ENCODE results near the gene RIC3.

The RIC3 gene, protein sequence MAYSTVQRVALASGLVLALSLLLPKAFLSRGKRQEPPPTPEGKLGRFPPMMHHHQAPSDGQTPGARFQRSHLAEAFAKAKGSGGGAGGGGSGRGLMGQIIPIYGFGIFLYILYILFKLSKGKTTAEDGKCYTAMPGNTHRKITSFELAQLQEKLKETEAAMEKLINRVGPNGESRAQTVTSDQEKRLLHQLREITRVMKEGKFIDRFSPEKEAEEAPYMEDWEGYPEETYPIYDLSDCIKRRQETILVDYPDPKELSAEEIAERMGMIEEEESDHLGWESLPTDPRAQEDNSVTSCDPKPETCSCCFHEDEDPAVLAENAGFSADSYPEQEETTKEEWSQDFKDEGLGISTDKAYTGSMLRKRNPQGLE

DNA sequence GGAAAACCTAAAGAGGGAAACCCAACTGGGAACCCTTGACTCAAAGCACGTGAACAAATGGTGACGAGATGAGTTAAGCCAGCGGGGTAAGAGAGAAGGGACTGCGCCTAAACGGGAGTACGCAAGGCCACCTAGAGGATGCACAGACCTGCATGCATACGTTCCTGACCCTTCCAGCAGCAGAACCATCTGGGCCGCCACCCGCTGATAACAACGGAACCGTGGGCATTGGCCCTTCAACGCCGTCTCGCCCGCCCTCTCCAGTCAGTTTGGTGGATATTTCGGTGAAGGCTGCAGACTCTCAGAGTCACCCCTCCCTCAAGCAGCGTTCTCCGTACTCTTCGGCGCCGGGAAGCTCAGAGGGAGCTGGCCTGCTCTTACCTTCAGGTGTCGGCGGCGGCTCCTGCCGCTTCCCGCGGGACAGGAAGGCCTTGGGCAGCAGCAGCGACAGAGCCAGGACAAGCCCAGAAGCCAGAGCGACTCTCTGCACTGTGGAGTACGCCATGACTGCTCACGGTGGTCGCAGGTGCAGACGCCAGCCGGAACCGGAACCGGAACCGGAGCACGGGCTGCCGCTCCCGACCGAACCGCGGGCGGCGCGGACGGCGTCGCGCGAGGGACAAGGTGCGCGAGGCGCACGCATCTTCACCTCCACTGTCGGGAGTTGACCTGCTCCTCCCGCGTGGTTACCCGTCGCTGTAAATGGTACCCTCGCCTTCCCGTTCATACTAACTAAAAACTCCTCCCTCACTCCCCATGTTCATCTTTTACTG lies at the start of gene RIC3:
TSS of gene RIC3 (minus strand) at position 541 of the 773 bp plus-strand sequence. CDS start at position 505, 36 bp downstream.
- in situ Hi-C loops (cut with MboI; ENCODE audit: low sequenced_read_pairs) = no loop called here

DNA sequence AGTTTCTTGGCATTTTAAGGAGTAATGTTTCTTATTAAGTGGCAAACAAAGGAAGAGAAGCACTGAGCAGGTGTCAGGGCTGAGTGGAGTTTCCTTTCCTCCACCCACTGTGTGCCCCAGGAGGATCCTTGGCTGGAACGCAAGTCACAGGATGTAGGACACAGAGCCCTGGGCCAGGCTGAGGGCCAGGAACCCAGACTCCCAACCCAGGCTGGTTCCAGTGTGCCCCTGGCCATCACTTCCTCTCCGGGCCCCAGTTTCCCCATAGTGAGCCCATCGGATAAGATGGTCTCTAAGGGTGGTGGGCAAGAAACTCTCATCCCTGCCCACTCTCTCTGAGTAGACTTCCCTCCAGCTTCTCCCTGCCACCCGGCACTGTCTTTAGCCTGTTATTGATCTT lies 49.6 kb upstream of the RIC3 start:
- in situ Hi-C loops (cut with MboI; ENCODE audit: low sequenced_read_pairs) = no loop called here

DNA sequence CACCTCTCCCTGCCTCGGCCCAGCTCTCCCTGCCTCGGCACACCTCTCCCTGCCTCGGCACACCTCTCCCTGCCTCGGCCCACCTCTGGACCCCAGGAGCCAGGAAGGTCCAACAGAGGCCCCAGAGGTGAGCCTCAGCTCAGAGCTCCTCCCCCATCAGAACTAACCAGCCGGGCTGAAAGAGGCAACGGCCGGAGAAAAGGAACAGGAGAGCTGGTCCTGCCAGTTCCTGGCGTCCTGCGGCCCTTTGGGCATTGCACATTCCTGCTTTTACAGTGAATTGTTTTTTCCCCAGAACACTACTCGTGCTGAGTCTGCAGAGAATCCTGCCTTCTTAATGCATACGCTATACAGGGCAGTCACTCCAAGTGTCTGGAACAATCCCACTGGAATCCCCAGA lies 49.1 kb upstream of the RIC3 start:
- in situ Hi-C loops (cut with MboI; ENCODE audit: low sequenced_read_pairs) = no loop called here

DNA sequence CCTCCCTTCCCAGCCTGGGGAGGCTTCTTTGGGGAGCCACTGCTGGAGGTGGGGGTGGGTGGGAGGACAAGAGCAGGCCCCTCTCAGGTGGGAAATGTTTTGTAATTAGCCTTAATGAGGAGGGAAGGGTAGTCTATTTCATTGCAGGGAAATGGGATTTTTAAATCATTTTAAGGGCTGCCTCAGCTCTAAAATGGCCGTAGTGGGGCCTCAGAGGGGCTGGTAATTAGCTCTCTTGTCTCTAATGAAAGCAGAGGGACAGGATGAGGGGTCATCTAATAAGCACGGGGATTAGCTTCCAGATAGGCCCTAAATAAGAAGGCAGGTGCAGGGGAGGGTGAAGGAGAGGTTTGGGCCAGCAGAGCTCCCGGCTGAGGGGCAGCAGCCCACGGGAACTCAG lies 48.3 kb upstream of the RIC3 start:
- in situ Hi-C loops (cut with MboI; ENCODE audit: low sequenced_read_pairs) = no loop called here

DNA sequence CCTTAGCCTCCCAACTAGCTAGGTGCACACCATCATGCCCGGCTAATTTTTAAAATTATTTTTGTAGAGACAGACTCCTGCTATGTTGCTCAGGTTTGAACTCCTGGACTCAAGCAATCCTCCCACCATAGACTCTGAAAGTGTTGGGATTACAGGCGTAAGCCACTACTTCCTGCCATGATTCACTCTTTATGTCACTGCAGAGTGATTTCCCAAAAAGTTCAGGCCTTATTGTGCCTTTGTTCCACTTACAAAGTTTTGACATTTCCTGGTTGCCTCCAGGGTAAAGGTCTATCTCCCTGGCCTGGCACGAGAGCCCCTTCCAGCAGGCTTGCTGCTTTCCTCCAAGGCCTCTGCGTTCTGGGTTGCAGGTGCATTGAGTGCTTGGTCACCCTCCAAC lies 44.6 kb upstream of the RIC3 start:
- in situ Hi-C loops (cut with MboI; ENCODE audit: low sequenced_read_pairs) = no loop called here

DNA sequence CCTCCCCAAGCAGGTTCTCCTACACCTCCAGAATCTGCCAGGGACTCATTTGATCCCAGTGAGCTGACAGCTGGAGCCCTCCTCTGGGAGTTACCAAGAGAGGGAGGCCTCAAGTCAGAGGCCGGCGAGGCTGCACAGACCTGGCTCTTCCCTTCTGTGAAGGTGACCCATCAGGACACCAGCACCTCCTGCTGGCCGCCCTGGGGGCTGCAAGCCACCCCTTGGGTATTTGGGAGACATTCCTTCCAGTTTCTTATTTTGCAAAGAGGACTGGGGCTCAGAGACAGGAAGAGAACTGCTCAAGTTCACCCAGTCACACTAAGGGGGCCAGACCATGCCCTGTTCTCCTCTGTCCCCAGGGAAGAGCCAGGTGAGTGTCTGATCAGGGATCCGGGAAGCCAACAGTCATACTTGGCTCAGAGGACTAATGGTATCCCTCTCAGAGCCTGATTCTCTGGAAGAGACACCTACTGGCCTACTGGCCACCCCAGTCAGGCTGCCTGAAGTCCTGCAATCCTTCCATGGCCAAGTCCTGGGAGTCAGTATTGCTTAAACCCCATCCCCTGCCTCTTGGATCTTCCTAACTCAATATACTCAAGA lies 40.5 kb upstream of the RIC3 start:
- in situ Hi-C loops (cut with MboI; ENCODE audit: low sequenced_read_pairs) = no loop called here

DNA sequence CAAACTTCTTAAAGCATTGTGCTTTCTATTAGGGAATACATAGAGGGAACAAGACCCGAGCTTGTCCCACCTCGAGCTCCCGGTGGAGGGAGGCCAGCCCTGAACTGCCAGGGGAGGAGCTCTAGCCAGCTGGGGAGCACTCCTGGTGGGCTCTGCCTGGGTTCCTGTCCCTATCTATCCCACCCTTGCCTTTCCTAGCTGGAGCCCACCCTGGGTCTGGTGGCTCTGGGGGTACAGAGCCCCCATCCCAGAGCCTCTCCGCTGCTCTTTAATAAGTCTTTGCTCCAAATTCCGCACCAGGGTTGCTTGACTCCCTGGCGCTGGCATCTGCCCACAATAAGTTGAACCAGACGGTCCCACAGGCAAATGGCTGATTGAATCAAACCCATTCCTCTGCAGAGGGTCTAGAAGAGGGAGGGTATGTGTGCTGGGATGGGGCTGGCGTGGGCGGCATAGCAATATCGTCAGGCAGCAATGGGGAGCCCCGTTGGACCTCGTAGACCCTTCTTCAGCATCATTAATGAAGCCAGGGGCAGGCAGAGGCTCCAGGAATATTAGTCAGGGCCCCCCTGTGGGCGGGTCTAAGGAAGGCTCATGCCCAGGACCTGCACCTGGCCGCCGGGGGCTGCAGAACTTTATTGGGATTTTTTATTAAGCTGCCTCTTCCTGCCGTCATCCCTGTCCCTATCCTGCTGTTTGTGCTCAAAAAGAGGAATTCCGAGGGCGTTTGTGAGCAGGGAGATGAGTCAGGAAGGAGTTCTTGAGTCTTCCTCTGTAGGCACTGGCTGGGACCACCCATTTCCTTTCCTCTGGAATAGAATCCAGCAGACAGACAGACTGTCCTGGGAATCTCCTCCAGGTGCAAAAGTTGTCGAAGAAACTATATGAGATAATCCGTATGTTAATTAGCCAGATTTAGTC lies 38.5 kb upstream of the RIC3 start:
- in situ Hi-C loops (cut with MboI; ENCODE audit: low sequenced_read_pairs) = no loop called here

DNA sequence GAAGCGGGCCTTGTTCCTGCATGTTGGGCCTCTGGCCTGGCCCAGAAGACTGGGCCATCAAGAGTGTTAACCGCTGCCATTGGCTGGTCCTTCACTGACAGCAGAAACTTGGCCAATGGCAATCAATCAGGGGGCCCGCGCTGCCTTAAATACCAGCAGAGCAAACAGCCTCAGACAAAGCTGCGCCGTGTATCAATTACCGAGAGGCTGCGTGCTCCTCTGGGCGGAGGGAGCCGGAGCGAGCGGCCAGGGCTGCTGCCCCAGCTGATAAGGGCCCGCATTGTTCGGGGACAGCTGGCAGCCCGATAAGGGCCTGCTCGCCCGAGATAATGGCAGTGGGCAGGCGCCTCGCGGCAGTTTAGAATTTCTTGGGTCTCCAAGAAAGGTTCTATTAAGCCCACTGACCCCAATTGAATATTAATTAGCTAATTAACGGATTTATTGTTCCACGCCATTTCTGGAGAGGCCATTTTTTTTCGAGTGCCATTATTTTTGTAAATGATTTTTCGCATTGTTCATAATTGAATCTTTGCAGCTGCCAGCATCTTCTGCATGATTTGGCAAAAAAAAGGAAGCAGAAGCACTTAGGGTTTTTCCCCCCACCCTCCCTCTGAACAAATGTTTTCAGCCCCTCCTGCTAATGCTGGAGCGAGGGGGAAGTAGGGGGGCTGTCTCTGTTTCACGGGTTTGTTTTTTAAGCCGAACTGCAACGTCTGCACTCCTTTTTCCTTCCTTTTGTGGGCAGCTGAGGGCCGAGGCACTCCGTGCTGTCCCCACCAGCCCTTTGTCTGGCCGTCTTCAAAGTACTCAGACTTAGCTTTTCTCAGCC lies 37.6 kb upstream of the RIC3 start:
- in situ Hi-C loops (cut with MboI; ENCODE audit: low sequenced_read_pairs) = no loop called here

DNA sequence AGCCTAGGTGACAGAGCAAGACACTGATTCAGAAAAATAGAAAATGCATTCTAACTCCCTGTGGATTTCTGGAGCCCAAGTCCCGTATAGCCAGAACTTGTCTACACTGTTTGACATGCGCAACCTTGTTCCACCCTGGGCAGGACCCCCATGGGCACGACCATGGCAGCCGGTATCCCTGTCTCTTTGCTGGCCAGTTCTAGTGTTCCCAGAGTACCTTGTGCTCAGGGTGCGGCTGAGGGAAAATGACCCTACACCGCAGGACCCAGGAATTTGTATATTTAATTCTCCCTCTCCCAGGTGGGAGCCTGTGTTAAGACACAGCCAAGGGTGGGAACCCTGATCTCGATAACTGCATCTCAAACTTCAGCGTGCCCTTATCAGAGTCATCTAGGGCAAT lies 36.7 kb upstream of the RIC3 start:
- in situ Hi-C loops (cut with MboI; ENCODE audit: low sequenced_read_pairs) = no loop called here

DNA sequence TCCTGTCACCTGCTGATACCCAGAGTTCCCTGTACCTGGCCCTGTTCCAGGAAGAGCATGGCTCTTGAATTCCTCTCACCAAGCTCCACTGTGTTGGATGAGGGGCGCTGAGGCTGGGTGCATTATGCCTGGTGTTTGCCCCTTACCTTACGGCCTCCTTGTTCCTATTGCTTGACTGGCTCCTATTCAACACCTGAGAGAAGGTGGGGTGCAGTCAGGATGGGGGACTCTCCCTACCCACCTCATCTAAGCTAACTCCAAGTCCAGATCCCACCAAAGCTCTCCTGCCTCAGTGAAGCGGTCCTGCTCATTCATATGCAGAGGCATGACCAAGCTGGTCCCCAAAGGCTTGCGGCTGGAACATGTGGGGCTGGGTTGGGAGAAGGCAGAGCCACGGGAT lies 35.8 kb upstream of the RIC3 start:
- in situ Hi-C loops (cut with MboI; ENCODE audit: low sequenced_read_pairs) = no loop called here

DNA sequence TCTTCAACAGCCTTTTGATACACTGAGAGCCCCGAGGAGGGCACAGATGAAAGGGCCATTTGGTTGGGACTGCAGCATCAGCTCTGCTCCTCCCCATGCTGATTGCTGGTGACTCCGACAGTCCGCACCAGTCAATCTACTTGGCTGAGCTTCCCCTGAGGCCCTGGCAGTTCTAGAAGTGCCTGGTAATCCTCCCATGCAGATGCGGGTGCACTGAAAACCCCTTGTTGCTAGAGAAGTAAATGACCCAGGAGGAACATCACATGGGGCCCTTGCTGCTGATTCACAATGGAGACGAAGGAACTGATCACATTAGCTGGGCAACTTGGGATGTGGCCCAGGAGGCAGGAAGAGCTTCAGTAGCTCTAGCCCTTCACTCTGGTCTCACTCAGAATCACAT lies 35.2 kb upstream of the RIC3 start:
- in situ Hi-C loops (cut with MboI; ENCODE audit: low sequenced_read_pairs) = no loop called here

DNA sequence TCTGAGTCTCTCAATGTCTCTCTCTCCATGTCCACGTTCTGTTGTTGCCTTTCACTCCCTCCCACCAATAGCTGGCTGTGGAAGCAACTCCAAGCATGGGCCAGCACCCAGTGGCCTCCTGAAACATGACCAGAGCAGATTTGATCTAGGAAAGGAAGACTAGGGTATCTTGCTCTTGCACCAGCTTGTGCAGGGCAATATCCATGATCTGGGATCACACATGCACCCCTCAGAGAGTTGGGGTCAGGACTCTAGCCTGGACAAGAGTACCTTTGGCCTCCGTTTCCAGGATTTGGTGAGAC lies 34.5 kb upstream of the RIC3 start:
- in situ Hi-C loops (cut with MboI; ENCODE audit: low sequenced_read_pairs) = no loop called here

DNA sequence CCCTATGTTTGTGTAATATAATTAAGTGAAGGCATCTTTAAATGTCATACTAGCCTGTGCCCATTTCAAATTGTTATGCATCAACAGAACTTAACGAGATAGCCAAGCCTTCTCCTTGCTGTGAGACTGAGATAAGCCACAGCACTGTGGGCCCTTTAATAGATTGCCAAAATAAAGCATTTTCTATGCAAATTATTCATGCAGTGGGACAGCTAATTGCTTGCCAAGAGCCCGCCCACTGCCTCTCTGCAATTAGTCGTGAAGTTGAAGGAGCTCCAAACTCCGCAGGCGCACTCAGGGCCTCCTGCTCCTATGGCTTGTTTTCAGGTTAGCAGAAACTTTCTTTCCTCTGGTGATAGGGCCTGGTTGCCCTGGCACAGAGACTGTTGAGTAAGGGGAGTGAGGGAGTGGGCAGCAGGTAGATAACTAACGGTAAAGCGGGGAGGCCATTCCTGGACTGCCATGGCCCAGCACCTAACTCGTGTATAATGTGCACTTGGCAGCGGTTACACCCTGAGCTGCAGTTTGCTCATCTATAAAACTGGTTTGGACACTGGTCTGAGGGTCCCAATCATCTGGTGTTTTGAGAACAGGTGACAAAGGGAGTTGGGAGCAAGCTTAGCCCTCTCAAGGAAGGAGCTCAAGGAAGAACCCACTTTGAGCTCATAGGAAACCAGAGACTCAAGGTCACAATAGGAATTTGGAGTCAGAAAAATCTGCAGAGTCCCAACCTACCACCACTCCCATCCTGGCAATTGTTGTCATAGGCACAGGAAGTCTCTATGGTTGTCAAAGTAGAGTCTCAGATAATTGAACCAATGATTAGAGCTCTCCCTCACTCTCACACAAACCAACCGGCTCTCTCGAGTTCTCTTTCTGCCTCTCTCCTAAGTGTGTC lies 33.9 kb upstream of the RIC3 start:
- in situ Hi-C loops (cut with MboI; ENCODE audit: low sequenced_read_pairs) = no loop called here

DNA sequence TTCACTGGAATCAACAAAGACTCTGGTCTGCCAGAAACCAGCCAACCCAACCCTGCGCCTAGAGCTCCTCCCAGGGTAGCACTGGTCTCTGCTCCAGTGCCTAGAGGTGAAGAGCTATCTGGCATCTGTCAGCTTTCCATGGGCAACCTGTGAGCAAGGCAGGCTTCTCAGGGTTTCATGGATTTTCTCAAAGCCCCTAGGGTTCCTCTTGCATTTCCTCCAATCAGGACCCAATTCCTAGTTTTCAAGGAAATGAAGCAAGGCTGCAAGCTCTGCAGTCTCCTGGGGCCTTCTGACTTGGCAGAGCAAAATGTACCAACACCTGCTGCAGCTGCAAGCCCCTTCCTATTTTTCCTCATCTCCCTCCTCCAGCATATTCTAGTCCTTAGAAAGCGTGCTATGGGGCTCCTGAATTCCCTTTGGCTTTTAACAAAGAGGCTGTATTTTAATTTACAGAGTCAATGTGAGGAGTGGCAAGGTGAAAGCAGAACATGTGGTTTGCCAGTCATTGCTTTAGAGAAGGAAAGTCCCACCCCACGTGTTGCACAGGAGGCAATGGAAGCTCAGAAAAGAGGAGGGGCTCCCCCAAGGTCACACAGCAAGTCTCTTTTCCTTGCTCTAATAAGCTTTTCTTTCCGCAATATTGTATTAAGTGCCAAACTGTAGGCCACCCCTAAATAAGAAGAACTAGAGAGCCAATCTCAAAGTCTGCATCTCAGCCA lies 33.0 kb upstream of the RIC3 start:
- in situ Hi-C loops (cut with MboI; ENCODE audit: low sequenced_read_pairs) = no loop called here

DNA sequence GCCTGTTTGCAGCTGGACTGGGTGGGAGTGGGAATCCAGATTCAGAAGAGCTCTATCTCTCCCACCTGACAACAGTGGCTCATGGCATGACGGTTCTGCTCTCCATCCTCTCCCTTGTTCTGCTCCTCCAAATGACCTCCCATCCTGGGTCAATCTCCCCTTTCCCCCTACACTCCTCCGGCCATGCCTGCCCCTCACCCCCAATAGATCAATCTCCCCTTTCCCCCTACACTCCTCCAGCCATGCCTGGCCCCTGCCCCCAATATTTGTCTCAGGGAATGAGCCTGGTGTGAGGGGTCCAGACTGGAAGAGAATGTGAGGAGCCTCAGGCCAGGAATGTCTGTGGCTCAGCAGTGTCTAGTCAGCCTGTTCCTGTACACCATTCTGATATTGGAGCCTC lies 30.9 kb upstream of the RIC3 start:
- in situ Hi-C loops (cut with MboI; ENCODE audit: low sequenced_read_pairs) = no loop called here

DNA sequence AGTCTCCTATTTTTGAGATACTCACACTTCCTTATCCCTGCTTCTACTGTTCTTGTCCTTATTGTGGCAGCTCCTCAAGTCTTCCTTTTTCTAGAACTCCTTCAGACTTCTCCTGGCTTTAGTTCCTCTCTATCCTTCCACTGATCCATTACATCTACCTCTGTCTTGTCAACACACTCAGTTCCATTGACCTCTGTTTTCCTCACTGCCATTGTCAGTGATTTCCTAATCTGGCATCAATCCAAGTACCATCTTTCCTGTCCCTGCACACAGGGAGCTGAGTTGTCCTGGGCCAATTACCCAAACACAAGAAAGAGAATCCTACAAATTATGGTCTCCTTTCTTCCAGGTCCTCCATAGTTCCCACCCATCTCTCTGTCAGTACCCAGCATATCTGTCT lies 27.9 kb upstream of the RIC3 start:
- in situ Hi-C loops (cut with MboI; ENCODE audit: low sequenced_read_pairs) = no loop called here

DNA sequence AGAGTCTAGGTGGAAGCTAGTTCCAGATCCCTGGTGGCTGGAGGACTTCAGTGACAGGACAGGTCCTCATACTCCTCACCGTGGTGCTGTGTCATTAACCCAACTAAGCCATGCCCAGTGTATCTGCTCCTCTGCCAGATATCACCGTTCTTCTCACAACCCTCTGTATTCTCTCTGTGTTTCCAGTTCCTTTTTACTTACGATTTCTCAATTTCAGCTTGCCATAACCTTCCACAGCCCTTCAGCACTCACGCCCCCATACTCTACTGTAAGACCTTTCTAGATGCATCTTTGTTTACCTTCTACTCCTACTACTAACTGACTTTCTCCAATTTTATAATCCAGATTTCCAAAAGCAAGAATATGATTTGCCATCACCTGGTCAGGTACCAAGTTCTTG lies 26.1 kb upstream of the RIC3 start:
- in situ Hi-C loops (cut with MboI; ENCODE audit: low sequenced_read_pairs) = no loop called here

DNA sequence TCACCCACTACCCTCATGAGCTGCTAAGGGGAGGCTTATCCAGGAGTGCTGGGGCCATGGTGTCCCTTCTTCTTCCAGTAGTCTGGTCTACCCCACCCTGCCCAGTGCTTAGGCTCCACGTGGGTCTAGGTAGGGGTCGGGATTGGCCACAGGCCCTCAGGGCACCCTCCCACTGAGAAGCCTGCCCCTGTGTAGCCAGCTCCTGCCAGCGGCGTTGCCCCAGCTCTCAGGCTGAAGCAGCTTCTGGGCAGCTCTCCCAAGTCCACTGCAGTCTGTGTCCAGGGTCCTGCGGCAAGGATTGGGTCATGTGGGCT lies 24.0 kb upstream of the RIC3 start:
- in situ Hi-C loops (cut with MboI; ENCODE audit: low sequenced_read_pairs) = no loop called here

All from HL-60/S4 (cell line).